Body of pancreas (tissue), 4 donors: Measurements from ENCODE around the gene LGR5. TPM values are rescaled to one million over a fixed set of nuclear protein-coding genes. Genes with fewer than 3 reads are reported as not detected.

Experiments
- ATAC-seq: fragments of 150-250 bp; one replicate; pipeline ENCODE4 v1.9.1; 2016
- DNase-seq, 4 donors: peaks; one replicate each; pipeline ENCODE4 v3.0.0-alpha.2; 2019
- H3K27ac ChIP-seq, 4 donors: fragments of 200-600 bp; sonication (generic); 1 replicate in 3 of 4; 2 replicates in 1 of 4; pipeline versions ENCODE4 v1.5.1 to v1.6.1; 2016 to 2019; ENCODE audit warnings: mild to moderate bottlenecking in 1 of 4, mixed read lengths in 1 of 4, moderate library complexity in 1 of 4
- H3K27me3 ChIP-seq, 2 donors: fragments of 200-600 bp; sonication (generic); one replicate each; pipeline ENCODE4 v1.6.0; 2016; ENCODE audit warnings: mild to moderate bottlenecking in 1 of 2
- H3K36me3 ChIP-seq, 2 donors: fragments of 200-600 bp; sonication (generic); replicated peaks in 1 of 2; 2 replicates each; pipeline ENCODE4 v1.5.1; 2016; ENCODE audit warnings: low read depth in 2 of 2; ENCODE audit not compliant: insufficient read depth in 1 of 2
- H3K4me1 ChIP-seq: fragments of 200-600 bp; sonication (generic); one replicate; pipeline ENCODE4 v1.6.0; 2016
- H3K4me3 ChIP-seq, 2 donors: fragments of 200-600 bp; sonication (generic); 1 replicate in 1 of 2; 2 replicates in 1 of 2; pipeline ENCODE4 v1.5.1; 2016 to 2019
- H3K9me3 ChIP-seq, 3 donors: fragments of 200-600 bp; sonication (generic); 1 replicate in 2 of 3; 2 replicates in 1 of 3; pipeline ENCODE4 v1.5.1; 2016
- POLR2A ChIP-seq, 3 donors: fragments of 450-650 bp; IDR thresholded peaks; one replicate each; pipeline ENCODE4 v1.6.1; 2016; ENCODE audit warnings: antibody characterized with exemption in 3 of 3, mild to moderate bottlenecking in 2 of 3
- WGBS, 2 donors: methylation state at CpG; one replicate each; pipeline ENCODE4 v1.1.5; 2017; 5-methylcytosine and 5-hydroxymethylcytosine counted together
- intact Hi-C: fragments of 100-400 bp; cut with DNase I; formaldehyde crosslinking; loops from one replicate; pipeline ENCODE4 v1.15.1; 2023
- total RNA-seq, 2 donors: library from RNA; depleted of rRNA; stranded (reverse); fragments of >200 nt; gene quantifications; one replicate each; pipeline ENCODE4 v1.1.0, GENCODE V29; 2016
- TF ChIP-seq, protein P1 (sequence below), 7 experiments: fragments of 450-650 bp in 4 of 7; fragments of 200-600 bp in 3 of 7; sonication (generic) in 3 of 7; IDR thresholded peaks; one replicate each; pipeline ENCODE4 v1.5.1; 2016 to 2019; ENCODE audit warnings: antibody characterized with exemption in 7 of 7

Gene LGR5
- total RNA-seq, 2 donors from 2014 or later = 0.52 TPM; not detected in 1

GRCh38 chr12:71425568-71426299 lies 13.9 kb upstream of the LGR5 start:
- TF ChIP-seq, protein P1, sequence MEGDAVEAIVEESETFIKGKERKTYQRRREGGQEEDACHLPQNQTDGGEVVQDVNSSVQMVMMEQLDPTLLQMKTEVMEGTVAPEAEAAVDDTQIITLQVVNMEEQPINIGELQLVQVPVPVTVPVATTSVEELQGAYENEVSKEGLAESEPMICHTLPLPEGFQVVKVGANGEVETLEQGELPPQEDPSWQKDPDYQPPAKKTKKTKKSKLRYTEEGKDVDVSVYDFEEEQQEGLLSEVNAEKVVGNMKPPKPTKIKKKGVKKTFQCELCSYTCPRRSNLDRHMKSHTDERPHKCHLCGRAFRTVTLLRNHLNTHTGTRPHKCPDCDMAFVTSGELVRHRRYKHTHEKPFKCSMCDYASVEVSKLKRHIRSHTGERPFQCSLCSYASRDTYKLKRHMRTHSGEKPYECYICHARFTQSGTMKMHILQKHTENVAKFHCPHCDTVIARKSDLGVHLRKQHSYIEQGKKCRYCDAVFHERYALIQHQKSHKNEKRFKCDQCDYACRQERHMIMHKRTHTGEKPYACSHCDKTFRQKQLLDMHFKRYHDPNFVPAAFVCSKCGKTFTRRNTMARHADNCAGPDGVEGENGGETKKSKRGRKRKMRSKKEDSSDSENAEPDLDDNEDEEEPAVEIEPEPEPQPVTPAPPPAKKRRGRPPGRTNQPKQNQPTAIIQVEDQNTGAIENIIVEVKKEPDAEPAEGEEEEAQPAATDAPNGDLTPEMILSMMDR (IDR thresholded peaks at IDR 0.05) = no peak
- no peak for TF ChIP-seq POLR2A (IDR thresholded peaks at IDR 0.05)
- Histone ChIP-seq H3K27me3 (no peaks in the 10 kb centered on the region), H3K4me1 (no peaks in the 10 kb centered on the region), H3K36me3 (no peaks in the 10 kb centered on the region), H3K9me3 (no peaks in the 10 kb centered on the region), H3K4me3 (no peak overlapping the region), H3K27ac (no peak overlapping the region)
- WGBS, 2 donors = 75 to 82% methylated on average over 4 of the region's 4 CpGs
- ATAC-seq = no peak
- no peak for DNase-seq
- intact Hi-C loops = no loop called here

- H3K9me3 ChIP-seq = no peaks in the 10 kb centered on the region
- H3K27ac ChIP-seq = no peak overlapping the region
- intact Hi-C loops = no loop called here
- WGBS, 2 donors = 50 to 51% methylated on average over 3 of the region's 3 CpGs
- no peak for TF ChIP-seq POLR2A (IDR thresholded peaks at IDR 0.05)
- TF ChIP-seq, protein P1 (IDR thresholded peaks at IDR 0.05) = no peak
- no peaks in the 10 kb centered on the region for H3K4me1 ChIP-seq
- H3K36me3 ChIP-seq = no peaks in the 10 kb centered on the region
- DNase-seq (no peak), ATAC-seq (no peak)
- no peak overlapping the region for H3K4me3 ChIP-seq
- H3K27me3 ChIP-seq = no peaks in the 10 kb centered on the region
Measured at GRCh38 chr12:71426300-71427047, 13.1 kb upstream of the LGR5 start.

- H3K27me3 ChIP-seq = no peaks in the 10 kb centered on the region
- WGBS, 2 donors = 96 to 100% methylated on average over 1 of the region's 1 CpG
- no peak overlapping the region for H3K4me3 ChIP-seq
- H3K36me3 ChIP-seq = no peaks in the 10 kb centered on the region
- no peak for DNase-seq
- H3K4me1 ChIP-seq = no peaks in the 10 kb centered on the region
- ATAC-seq = no peak
- TF ChIP-seq, protein P1 (IDR thresholded peaks at IDR 0.05) = no peak
- intact Hi-C loops = no loop called here
- no peak overlapping the region for H3K27ac ChIP-seq
- H3K9me3 ChIP-seq = no peaks in the 10 kb centered on the region
Measured at GRCh38 chr12:71430756-71431155, 8.8 kb upstream of the LGR5 start.

GRCh38 chr12:71431991-71432390 lies 7.6 kb upstream of the LGR5 start:
- WGBS, 2 donors = 63 to 70% methylated on average over 3 of the region's 3 CpGs
- no peak for ATAC-seq
- Histone ChIP-seq H3K36me3 (no peaks in the 10 kb centered on the region), H3K9me3 (peaks cover 0 to 10% (median 0%) of the 10 kb centered on the region in 3 donors), H3K4me1 (no peaks in the 10 kb centered on the region), H3K27ac (no peak overlapping the region), H3K4me3 (no peak overlapping the region), H3K27me3 (no peaks in the 10 kb centered on the region)
- no peak for DNase-seq
- TF ChIP-seq POLR2A (IDR thresholded peaks at IDR 0.05) = no peak
- TF ChIP-seq, protein P1 (IDR thresholded peaks at IDR 0.05) = no peak
- intact Hi-C loops = no loop called here
